AG10803 (cell line): ENCODE data around the gene FGD1.

Source experiments
- DNase-seq: peaks from one replicate; pipeline ENCODE4 v3.0.0; 2010; ENCODE audit warnings: low read depth
- H3K4me3 ChIP-seq: 2 replicates; pipeline ENCODE4 v1.5.1; 2011; ENCODE audit warnings: mild to moderate bottlenecking, low read length, control low read depth
- TF ChIP-seq, protein P1 (sequence below): conservative IDR thresholded peaks from 2 replicates; pipeline ENCODE4 v1.5.1; 2011; ENCODE audit warnings: mild to moderate bottlenecking, low read length, control low read depth, inconsistent platforms

Gene FGD1

DNA sequence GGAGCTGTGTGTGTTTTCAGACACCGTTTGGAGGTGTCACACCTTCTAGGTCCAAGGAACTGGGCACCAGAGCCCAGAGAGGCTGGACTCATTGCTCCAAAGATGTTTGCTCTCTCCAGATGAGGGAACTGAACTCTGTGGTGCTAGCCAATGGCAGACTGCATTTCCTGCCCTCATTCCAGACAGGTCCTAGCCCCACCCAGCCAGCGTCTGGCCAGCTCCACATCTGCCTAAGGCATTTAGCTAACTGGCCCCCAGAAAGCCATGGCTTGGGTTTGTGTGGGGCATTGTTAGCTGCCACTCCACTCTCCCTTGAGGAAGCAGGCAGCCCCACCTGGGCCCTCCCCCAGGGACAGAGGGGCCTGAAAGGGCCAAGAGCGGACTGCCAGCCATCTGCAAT is 11.4 kb downstream of the FGD1 start:
- no peak overlapping the region for H3K4me3 ChIP-seq
- peak; percentile 30 for DNase-seq
- TF ChIP-seq, protein P1, sequence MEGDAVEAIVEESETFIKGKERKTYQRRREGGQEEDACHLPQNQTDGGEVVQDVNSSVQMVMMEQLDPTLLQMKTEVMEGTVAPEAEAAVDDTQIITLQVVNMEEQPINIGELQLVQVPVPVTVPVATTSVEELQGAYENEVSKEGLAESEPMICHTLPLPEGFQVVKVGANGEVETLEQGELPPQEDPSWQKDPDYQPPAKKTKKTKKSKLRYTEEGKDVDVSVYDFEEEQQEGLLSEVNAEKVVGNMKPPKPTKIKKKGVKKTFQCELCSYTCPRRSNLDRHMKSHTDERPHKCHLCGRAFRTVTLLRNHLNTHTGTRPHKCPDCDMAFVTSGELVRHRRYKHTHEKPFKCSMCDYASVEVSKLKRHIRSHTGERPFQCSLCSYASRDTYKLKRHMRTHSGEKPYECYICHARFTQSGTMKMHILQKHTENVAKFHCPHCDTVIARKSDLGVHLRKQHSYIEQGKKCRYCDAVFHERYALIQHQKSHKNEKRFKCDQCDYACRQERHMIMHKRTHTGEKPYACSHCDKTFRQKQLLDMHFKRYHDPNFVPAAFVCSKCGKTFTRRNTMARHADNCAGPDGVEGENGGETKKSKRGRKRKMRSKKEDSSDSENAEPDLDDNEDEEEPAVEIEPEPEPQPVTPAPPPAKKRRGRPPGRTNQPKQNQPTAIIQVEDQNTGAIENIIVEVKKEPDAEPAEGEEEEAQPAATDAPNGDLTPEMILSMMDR: no peak

- TF ChIP-seq, protein P1: no peak
- DNase-seq: no peak
- H3K4me3 ChIP-seq: no peak overlapping the region
Measured at GRCh38 chrX:54483946-54484345, 12.1 kb downstream of the FGD1 start.

- DNase-seq: peak; percentile 25
- TF ChIP-seq, protein P1: no peak
- peak overlapping the region; percentile 12; the same call in 1 of the 2 replicates for H3K4me3 ChIP-seq
Measured at GRCh38 chrX:54482839-54483593, 13.0 kb downstream of the FGD1 start.

DNA sequence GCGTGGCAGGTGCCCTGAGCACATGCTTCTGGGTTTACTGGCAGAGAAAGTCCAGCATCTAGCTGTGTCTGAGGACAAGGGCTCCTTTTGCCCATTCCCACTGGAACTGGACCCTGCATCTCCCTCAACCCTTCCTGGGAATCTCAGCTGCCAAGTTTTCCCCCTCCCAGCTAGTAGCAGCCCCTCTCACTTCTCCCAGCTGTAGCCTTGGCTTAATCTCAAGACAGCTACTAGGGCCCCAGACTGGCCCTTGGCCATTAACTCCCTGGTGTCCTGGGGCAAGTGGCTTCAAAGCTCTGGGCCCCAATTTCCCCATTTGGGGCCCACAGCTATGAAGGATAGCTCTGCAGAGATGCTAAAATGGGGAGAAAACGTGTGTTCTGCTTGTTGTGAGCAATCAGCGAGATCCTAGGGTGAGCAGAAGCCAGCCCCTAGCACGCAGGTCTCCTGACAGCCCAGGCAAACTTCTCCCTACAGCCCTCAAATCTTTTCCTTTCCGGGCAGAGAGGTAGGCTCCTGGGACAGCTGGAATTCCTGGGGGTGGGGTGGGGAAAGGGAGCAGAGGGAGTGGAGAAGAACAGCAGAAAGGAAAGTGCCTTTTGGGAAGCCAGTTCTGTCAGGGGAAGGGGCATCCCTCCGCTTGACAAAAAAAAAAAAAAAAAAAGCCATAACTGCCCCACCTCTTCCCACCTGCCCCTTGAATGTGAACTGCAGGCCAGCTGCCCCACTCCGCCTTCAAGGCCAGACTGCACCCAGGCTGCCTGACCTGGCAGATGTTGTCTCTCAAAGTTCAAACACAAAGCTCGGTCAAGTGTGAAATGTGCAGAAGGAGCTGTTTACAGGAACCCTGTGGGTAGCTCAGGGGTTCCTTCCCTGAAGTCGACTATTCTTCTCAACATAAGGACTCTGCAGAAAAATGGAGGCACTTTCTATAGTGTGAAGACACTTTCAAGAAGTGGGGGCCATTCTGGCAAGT is 16.6 kb downstream of the FGD1 start:
- no peak overlapping the region for H3K4me3 ChIP-seq
- TF ChIP-seq, protein P1: no peak
- no peak for DNase-seq

DNA sequence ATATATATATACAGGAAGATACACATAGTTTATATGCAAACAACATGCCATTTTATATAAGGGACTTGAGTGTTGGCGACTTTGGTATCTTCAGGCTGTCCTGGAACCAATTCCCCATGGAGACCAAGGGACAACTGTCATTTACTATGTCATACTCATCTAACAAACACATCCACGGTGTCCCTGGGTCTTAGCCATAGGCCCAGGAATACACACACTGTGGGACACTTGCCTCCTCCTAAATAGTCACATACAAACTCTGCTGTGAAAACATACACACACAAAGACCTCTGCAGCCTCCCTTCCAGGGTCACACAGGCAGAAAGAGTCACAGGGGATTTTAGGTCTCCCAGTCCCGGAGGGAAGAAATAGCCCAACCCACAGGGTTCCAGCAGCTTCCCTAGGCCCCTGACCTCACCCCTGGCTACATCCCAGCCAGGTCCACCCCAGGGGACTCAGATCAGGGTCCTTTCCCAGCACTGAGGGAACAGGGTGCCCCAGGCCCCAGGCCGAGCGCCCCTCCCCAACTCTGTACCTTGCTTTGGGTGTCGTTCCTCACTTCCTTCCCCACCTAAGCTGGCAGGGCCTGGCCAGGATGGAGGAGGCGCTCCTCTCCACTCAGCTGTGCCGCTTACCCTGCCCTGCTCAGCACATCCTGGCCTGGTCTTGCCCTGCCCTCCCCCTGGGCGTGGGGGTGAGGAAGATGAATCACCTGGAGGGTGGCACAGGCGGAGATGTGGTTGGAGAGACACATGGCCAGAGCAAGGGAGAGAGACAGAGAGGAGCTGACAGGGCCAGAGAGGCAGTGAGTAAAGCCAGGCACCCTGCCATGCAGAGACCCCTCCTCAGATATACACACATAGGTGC is 21.8 kb downstream of the FGD1 start:
- TF ChIP-seq, protein P1: no peak
- no peak overlapping the region for H3K4me3 ChIP-seq
- no peak for DNase-seq

GRCh38 chrX:54470054-54470760 is 25.8 kb downstream of the FGD1 start:
- DNase-seq: no peak
- TF ChIP-seq, protein P1: no peak
- no peak overlapping the region for H3K4me3 ChIP-seq
